Heart left ventricle (tissue), 13 donors: ENCODE results near the gene TCF4.

Experiments
- POLR2A ChIP-seq, 2 donors: fragments of 450-650 bp; IDR thresholded peaks; one replicate each; pipeline ENCODE4 v1.6.1; 2017; ENCODE audit warnings: antibody characterized with exemption in 2 of 2, mild to moderate bottlenecking in 2 of 2, moderate library complexity in 2 of 2
- TF ChIP-seq, protein P1 (sequence below), 12 donors: fragments of 200-600 bp; sonication (generic) in 4 of 12; IDR thresholded peaks; one replicate each; pipeline versions ENCODE4 v1.5.0 to v1.8.0; 2018 to 2022; ENCODE audit warnings: antibody characterized with exemption in 12 of 12, mild to moderate bottlenecking in 5 of 12
- donor health status: ischemic (EF 13 %, LVEDD 7.1; RV severe dilation, severe dysfunction).
- donor health status: DM: no; HTN: yes; CAD: no.
- donor health status: DM: no; HTN: no; CAD: no.
- donor health status: ischemic (EF 25% LVEDD 6.9; RV normal size, moderate dysfunction).
- donor health status: ischemic (EF 25% LVEDD 5.7; RV mildly dilated, moderate dysfunction).
- donor health status: ischemic (EF 35%, LVEDD 5.7; RV mildly dilated, moderate dysfunction).
- donor health status: nonischemic (EF 11% LVEDD 7.7; RV severe dilation, severe dysfunction).
- donor health status: DM: yes; HTN: yes; CAD: no.
- donor health status: PGD.
- donor health status: ischemic (EF 29% LVEDD 5.4; RV normal size, mild dysfunction).
- donor health status: nonischemic (EF 23%, LVEDD 6.1; RV moderate dilation, normal function).

DNA sequence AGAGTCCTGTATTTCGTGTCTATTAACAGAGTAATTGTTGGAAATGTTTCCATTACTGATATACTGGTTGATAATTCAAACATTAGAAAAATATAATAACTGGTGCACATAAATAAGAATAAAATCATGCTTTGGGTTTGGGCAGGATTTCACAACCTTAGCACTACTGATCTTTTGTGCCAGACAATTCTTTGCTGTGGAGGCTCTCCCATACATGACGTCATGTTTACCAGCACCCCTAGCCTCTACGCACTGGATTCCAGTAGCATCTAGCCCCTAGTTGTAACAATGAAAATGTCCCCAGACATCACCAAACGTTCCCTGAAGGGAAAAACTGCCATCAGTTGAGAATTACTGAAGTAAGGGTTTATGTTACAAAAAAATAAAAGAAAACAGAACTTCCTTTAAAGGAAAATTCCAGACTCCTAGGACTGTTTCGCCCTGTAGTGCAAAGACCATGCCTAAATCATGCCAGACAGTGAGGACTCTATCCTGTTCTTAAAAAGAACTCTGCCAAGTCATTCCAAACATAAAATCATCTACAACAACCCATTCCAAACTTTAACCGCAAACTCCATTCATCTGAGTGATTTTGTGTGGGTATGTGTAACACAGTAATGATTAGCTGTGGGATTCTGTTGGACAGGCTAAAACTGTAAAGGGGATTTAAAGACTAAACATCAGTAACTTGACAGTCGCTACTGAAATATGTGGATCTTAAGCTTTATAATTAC is 315.3 kb downstream of the TCF4 start:
- TF ChIP-seq, protein P1, sequence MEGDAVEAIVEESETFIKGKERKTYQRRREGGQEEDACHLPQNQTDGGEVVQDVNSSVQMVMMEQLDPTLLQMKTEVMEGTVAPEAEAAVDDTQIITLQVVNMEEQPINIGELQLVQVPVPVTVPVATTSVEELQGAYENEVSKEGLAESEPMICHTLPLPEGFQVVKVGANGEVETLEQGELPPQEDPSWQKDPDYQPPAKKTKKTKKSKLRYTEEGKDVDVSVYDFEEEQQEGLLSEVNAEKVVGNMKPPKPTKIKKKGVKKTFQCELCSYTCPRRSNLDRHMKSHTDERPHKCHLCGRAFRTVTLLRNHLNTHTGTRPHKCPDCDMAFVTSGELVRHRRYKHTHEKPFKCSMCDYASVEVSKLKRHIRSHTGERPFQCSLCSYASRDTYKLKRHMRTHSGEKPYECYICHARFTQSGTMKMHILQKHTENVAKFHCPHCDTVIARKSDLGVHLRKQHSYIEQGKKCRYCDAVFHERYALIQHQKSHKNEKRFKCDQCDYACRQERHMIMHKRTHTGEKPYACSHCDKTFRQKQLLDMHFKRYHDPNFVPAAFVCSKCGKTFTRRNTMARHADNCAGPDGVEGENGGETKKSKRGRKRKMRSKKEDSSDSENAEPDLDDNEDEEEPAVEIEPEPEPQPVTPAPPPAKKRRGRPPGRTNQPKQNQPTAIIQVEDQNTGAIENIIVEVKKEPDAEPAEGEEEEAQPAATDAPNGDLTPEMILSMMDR (IDR thresholded peaks at IDR 0.05): no peak
- TF ChIP-seq POLR2A (IDR thresholded peaks at IDR 0.05): no peak
